ENCODE data around the gene INSL4.
A peak's percentile ranks its signal among the peaks of the same experiment; 100 is the strongest.

INSL4 gene

DNA sequence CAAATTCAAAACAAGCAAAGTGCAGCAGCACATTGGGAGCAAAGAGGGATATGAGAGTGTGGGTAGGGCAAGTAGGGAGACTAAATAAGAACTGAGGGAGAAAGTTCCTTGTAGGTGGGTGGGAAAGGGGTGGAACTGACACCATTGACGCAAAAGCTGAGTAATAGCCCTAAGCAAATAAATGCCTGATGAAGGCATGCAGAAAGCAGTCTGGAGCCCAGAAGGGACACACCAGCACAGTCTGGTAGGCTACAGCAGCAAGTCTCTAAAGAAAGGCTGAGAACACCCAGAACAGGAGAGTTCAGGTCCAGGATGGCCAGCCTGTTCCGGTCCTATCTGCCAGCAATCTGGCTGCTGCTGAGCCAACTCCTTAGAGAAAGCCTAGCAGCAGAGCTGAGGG is at the start of gene INSL4:
Gene INSL4 (plus strand): TSS at position 208 of the 400 bp plus-strand sequence. CDS start 105 bp downstream, at position 313.
- no peak within 1 kb of the TSS for H3K4me3 ChIP-seq (ENCODE audit: low read depth, low read length)
- TF ChIP-seq, protein P1, sequence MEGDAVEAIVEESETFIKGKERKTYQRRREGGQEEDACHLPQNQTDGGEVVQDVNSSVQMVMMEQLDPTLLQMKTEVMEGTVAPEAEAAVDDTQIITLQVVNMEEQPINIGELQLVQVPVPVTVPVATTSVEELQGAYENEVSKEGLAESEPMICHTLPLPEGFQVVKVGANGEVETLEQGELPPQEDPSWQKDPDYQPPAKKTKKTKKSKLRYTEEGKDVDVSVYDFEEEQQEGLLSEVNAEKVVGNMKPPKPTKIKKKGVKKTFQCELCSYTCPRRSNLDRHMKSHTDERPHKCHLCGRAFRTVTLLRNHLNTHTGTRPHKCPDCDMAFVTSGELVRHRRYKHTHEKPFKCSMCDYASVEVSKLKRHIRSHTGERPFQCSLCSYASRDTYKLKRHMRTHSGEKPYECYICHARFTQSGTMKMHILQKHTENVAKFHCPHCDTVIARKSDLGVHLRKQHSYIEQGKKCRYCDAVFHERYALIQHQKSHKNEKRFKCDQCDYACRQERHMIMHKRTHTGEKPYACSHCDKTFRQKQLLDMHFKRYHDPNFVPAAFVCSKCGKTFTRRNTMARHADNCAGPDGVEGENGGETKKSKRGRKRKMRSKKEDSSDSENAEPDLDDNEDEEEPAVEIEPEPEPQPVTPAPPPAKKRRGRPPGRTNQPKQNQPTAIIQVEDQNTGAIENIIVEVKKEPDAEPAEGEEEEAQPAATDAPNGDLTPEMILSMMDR (IDR thresholded peaks at IDR 0.05; ENCODE audit: low read depth, low read length): no peak

DNA sequence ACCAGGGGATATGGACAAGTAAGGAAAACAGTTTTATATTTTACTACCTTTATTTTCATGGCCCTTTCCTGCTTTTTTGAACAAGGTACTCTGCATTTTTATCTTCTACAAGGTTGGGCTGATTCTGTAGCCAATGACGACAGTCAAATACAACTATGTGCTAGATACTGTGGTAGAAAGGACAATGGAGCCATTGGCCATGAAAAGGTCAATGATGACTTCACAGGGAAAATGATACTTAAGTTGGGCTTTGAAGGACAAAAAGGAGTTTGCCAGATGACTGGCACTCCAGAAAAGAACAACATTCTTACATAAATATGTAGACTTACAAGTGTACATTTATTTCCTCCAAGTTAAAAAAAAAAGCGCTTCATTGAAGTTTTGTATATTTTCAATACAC is 46.4 kb upstream of the INSL4 start:
- H3K4me3 ChIP-seq (ENCODE audit: low read depth, low read length): no peak overlapping the region
- TF ChIP-seq, protein P1 (IDR thresholded peaks at IDR 0.05; ENCODE audit: low read depth, low read length): no peak

GRCh38 chr9:5185220-5185840 is 45.9 kb upstream of the INSL4 start, which contains the start of gene INSL6:
Gene INSL6, minus strand, starts transcription at chr9:5185639. Its CDS starts 37 bp downstream, at chr9:5185602.
- H3K4me3 ChIP-seq (ENCODE audit: low read depth, low read length): no peak within 1 kb of the TSS
- TF ChIP-seq, protein P1 (IDR thresholded peaks at IDR 0.05; ENCODE audit: low read depth, low read length): no peak

- TF ChIP-seq, protein P1 (IDR thresholded peaks at IDR 0.05; ENCODE audit: low read depth, low read length): peak; percentile 57; the same call in 1 of the 2 replicates
- no peak overlapping the region for H3K4me3 ChIP-seq (ENCODE audit: low read depth, low read length)
Measured at GRCh38 chr9:5186416-5187169, 44.6 kb upstream of the INSL4 start.

DNA sequence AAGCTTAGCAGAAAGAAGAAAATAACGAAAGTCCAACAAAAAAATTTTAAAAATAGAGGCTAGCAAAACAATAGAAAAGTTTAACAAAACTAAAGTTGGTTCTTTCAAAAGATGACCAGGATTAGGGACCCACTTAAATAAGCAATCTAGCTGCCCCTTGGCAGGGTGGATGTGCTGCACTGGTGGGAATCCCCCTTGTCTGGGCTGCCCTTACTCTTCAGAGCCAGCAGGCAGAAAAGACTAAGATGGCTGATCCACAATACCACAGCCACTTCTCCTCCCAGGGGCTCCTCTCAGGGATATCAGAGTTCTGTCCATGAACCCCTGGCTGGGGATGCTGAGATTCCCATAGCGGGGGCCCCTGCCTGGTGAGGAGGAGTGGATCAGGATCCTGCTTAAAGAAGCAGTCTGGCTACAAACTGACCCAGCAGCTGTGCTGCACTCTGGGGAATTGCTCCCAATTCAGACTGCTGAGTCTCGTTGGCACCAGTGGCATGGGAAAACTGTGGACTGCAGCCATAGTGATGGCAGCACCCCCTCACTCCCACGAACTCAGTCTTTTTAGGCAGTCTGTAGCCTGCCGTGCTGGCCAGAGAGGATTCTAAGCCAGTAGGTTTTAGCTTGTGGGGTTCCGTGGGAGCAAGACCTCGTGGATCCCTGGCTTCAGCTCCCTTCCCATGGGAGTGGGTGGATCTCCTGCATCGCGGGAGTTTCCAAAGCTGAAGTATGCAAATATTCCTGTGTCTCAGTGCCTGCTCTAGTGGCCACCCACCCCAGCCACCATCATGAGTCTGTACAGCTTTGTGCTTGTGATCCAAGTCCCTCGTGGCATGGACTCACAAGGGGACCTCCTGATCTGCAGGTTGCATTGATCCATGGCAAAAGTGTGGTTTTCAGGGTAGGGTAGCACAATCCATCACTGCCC is 42.9 kb upstream of the INSL4 start:
- H3K4me3 ChIP-seq (ENCODE audit: low read depth, low read length): no peak overlapping the region
- TF ChIP-seq, protein P1 (IDR thresholded peaks at IDR 0.05; ENCODE audit: low read depth, low read length): no peak

DNA sequence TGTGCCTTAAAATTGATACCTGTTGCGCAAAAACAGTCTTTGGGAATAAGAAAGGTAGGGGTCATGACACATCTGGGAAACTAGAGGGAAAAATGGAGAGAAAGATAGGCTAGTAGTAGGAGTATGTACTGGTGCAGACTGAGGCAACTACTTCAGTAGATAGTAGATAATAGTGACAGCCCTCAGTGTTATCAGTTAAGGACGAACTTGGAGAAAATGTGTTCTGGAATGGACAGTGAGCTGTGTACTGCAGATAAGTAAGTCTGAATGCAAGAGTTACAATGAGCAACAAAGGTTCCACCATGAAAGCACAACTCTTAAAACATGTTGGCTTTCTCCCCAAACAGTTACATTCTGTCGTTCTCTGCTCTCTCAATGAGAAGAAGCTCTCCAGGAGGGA is 39.2 kb upstream of the INSL4 start:
- TF ChIP-seq, protein P1 (IDR thresholded peaks at IDR 0.05; ENCODE audit: low read depth, low read length): no peak
- no peak overlapping the region for H3K4me3 ChIP-seq (ENCODE audit: low read depth, low read length)
